ENCODE data around the gene ABR.

- no peak for TF ChIP-seq CTCF (IDR thresholded peaks at IDR 0.05)
- no peak for TF ChIP-seq POLR2A (IDR thresholded peaks at IDR 0.05)
- TF ChIP-seq EP300 (IDR thresholded peaks at IDR 0.05) = no peak
These were observed 141.2 kb downstream of the ABR start for GRCh38 chr17:1038459-1039122.
